PC-3 (cell line): ENCODE data around the gene GTPBP3. TPM values are rescaled to one million over a fixed set of nuclear protein-coding genes. Genes with fewer than 3 reads are reported as not detected.
A peak's percentile ranks its signal among the peaks of the same experiment; 100 is the strongest.

Experiments
- ATAC-seq: fragments of 200-7000 bp; cut with Tn5 transposase; 2 replicates; pipeline ENCODE4 v1.9.1; 2020; ENCODE audit warnings: mild to moderate bottlenecking, moderate library complexity
- BruUV-seq: library from RNA; stranded (reverse); fragments of 400-500 nt; replicated peaks from 2 replicates; lab custom pipeline; 2021; lab: Mats Ljungman, UMichigan
- CTCF ChIA-PET: fragments of 300-600 bp; sonication (Branson Sonifier 250); formaldehyde crosslinking; loops from one replicate; lab custom pipeline; 2022; ENCODE audit warnings: antibody characterized with exemption; lab: Charles Lee
- POLR2A ChIA-PET: fragments of 300-600 bp; sonication (Branson Sonifier 250); formaldehyde crosslinking; loops from one replicate; lab custom pipeline; 2022; ENCODE audit warnings: antibody characterized with exemption; ENCODE audit not compliant: unreplicated experiment; lab: Charles Lee
- DNase-seq: peaks from one replicate; pipeline ENCODE4 v3.0.0-alpha.2; 2015
- H2AFZ ChIP-seq: fragments of 300-600 bp; sonication (generic); 2 replicates; pipeline ENCODE4 v1.6.0; 2016; ENCODE audit warnings: antibody characterized with exemption, low read length
- H3F3A ChIP-seq: fragments of 300-600 bp; sonication (generic); one replicate; pipeline ENCODE4 v1.6.0; 2017; ENCODE audit warnings: antibody characterized with exemption, low read length, control low read depth, mild to moderate bottlenecking; ENCODE audit not compliant: unreplicated experiment
- H3K27ac ChIP-seq: fragments of 300-600 bp; sonication (generic); 2 replicates; pipeline ENCODE4 v1.5.1; 2016; ENCODE audit warnings: mild to moderate bottlenecking, low read length
- H3K27me3 ChIP-seq: fragments of 300-600 bp; sonication (generic); 2 replicates; pipeline ENCODE4 v1.6.1; 2016; ENCODE audit warnings: low read length, mixed read lengths
- H3K36me3 ChIP-seq: fragments of 300-600 bp; sonication (generic); 2 replicates; pipeline ENCODE4 v1.6.1; 2016; ENCODE audit warnings: low read depth, mixed run types, low read length, mixed read lengths
- H3K4me1 ChIP-seq: fragments of 300-600 bp; sonication (generic); 2 replicates; pipeline ENCODE4 v1.5.1; 2016; ENCODE audit warnings: low read length; ENCODE audit not compliant: insufficient read depth
- H3K4me2 ChIP-seq: fragments of 300-600 bp; sonication (generic); 2 replicates; pipeline ENCODE4 v1.6.0; 2016; ENCODE audit warnings: low read length
- H3K4me3 ChIP-seq: fragments of 300-600 bp; sonication (generic); 2 replicates; pipeline ENCODE4 v1.5.1; 2016; ENCODE audit warnings: mild to moderate bottlenecking, low read length, mixed read lengths
- H3K79me2 ChIP-seq: fragments of 300-600 bp; sonication (generic); 2 replicates; pipeline ENCODE4 v1.6.1; 2017; ENCODE audit warnings: low read length, mixed read lengths
- H3K9ac ChIP-seq: fragments of 300-600 bp; sonication (generic); 2 replicates; pipeline ENCODE4 v1.6.0; 2016; ENCODE audit warnings: mild to moderate bottlenecking, low read length
- H3K9me2 ChIP-seq: fragments of 300-600 bp; sonication (generic); replicated peaks from 2 replicates; pipeline ENCODE4 v1.6.1; 2016; ENCODE audit warnings: mixed run types, low read length, mixed read lengths
- H3K9me3 ChIP-seq: fragments of 300-600 bp; sonication (generic); 2 replicates; pipeline ENCODE4 v1.6.1; 2016; ENCODE audit warnings: low read length, mixed read lengths
- H4K20me1 ChIP-seq: fragments of 300-600 bp; sonication (generic); 2 replicates; pipeline ENCODE4 v1.6.1; 2016; ENCODE audit warnings: low read length, mixed read lengths
- CTCF ChIP-seq: fragments of 300-600 bp; sonication (generic); conservative IDR thresholded peaks from 2 replicates; pipeline ENCODE4 v1.5.1; 2017; ENCODE audit warnings: antibody characterized with exemption, low read depth, mild to moderate bottlenecking, low read length
- EZH2 ChIP-seq: fragments of 300-600 bp; sonication (generic); IDR thresholded peaks from one replicate; pipeline ENCODE4 v1.6.1; 2017; ENCODE audit warnings: antibody characterized with exemption, mild to moderate bottlenecking, low read length; ENCODE audit not compliant: unreplicated experiment
- EZH2phosphoT487 ChIP-seq: fragments of 300-600 bp; sonication (generic); IDR thresholded peaks from 2 replicates; pipeline ENCODE4 v1.6.1; 2018; ENCODE audit warnings: mild to moderate bottlenecking, antibody characterized with exemption, low read length, borderline replicate concordance
- intact Hi-C: fragments of 100-400 bp; cut with micrococcal nuclease; formaldehyde crosslinking; loops from 2 replicates; pipeline ENCODE4 v1.9.0; 2023
- total RNA-seq: library from RNA; depleted of rRNA; stranded (reverse); fragments of >200 nt; gene quantifications from 2 replicates; pipeline ENCODE4 v1.2.3, GENCODE V29; 2014

GTPBP3 gene
- total RNA-seq, 1 experiment from 2014 or later: 86.0 TPM

- ATAC-seq (peak; percentile 58), DNase-seq (peak; percentile 97)
- ChIA-PET POLR2A (interaction anchor here (0.6 to 0.9 kb wide), 2 partner anchors 26 to 85 kb away, joined by 3 to 4 read pairs; partner anchors contain the start of genes DDA1 and MVB12A), CTCF (interaction anchor here (0.6 kb wide), 1 partner anchor 215 kb away, joined by 3 read pairs; no protein-coding TSS in a partner anchor)
- Histone ChIP-seq H2AFZ (peak within 1 kb of the TSS; percentile 78), H3K9me3 (no peaks in the 10 kb centered on the region), H3K79me2 (peaks cover 22% of the 10 kb centered on the region), H3K4me3 (peak within 1 kb of the TSS; percentile 93), H4K20me1 (no peaks in the 10 kb centered on the region), H3F3A (no peaks in the 10 kb centered on the region), H3K9ac (peak within 1 kb of the TSS; percentile 85), H3K4me1 (peaks cover 18% of the 10 kb centered on the region), H3K27ac (peak within 1 kb of the TSS; percentile 58), H3K27me3 (no peaks in the 10 kb centered on the region), H3K9me2 (no peaks in the 10 kb centered on the region), H3K36me3 (peaks cover 8% of the 10 kb centered on the region), H3K4me2 (peak within 1 kb of the TSS; percentile 93)
- intact Hi-C loops: loop anchor here (1.0 kb wide), 2 partner anchors 25 to 29 kb away; partner anchors contain the start of genes DDA1 and MRPL34
- BruUV-seq: no TSS peak
- TF ChIP-seq CTCF: no peak
- TF ChIP-seq EZH2phosphoT487: no peak
- TF ChIP-seq EZH2: no peak
These were observed 2.6 kb upstream of the GTPBP3 start, which contains the start of gene ANO8 for GRCh38 chr19:17334414-17335409. Gene ANO8 (minus strand): TSS chr19:17334855. CDS start chr19:17334670, 185 bp downstream.

GRCh38 chr19:17335575-17335974, 1.8 kb upstream of the GTPBP3 start:
- no peak overlapping the region for H3K27ac ChIP-seq
- peak overlapping the region; percentile 78 for H2AFZ ChIP-seq
- H3K9me2 ChIP-seq: no peaks in the 10 kb centered on the region
- ATAC-seq: no peak
- H3K79me2 ChIP-seq: peaks cover 22% of the 10 kb centered on the region
- H3K27me3 ChIP-seq: no peaks in the 10 kb centered on the region
- H3K9me3 ChIP-seq: no peaks in the 10 kb centered on the region
- peak; percentile 21 for DNase-seq
- ChIA-PET POLR2A (interaction anchor here (0.9 kb wide), 1 partner anchor 26 kb away, joined by 4 read pairs; the partner anchor contains the start of gene DDA1), CTCF (interaction anchor here (0.6 kb wide), 1 partner anchor 18 kb away, joined by 7 read pairs; no protein-coding TSS in a partner anchor)
- peak overlapping the region; percentile 93 for H3K4me3 ChIP-seq
- no TSS peak for BruUV-seq
- intact Hi-C loops: no loop called here
- H3K4me2 ChIP-seq: peak overlapping the region; percentile 93
- no peaks in the 10 kb centered on the region for H3F3A ChIP-seq
- H4K20me1 ChIP-seq: no peaks in the 10 kb centered on the region
- H3K36me3 ChIP-seq: peaks cover 8% of the 10 kb centered on the region
- TF ChIP-seq EZH2: no peak
- TF ChIP-seq EZH2phosphoT487: no peak
- no peak for TF ChIP-seq CTCF
- peaks cover 18% of the 10 kb centered on the region for H3K4me1 ChIP-seq
- H3K9ac ChIP-seq: peak overlapping the region; percentile 85; the same call in 1 of the 2 replicates
